Prostate gland (tissue), 2 donors: ENCODE data around the gene SLC13A4. TPM values are rescaled to one million over a fixed set of nuclear protein-coding genes. Genes with fewer than 3 reads are reported as not detected.
"Not testable (repeated sequence)": the region's sequence is repeated elsewhere in the genome, so short reads cannot be mapped to it uniquely, and the experiment has no call there.

ENCODE experiments used
- DNase-seq: peaks from one replicate; pipeline ENCODE4 v3.0.0-alpha.2; 2019; ENCODE audit warnings: low spot score
- H3K27ac ChIP-seq, 2 donors: fragments of 200-600 bp; sonication (generic); 2 replicates each; pipeline ENCODE4 v1.5.1; 2017 to 2019
- H3K27me3 ChIP-seq: fragments of 200-600 bp; sonication (generic); replicated peaks from 2 replicates; pipeline ENCODE4 v1.5.1; 2019; ENCODE audit not compliant: insufficient read depth
- H3K36me3 ChIP-seq, 2 donors: fragments of 200-600 bp; sonication (generic); 1 replicate in 1 of 2; 2 replicates in 1 of 2; pipeline versions ENCODE4 v1.5.1 to v1.8.1; 2017 to 2019
- H3K4me1 ChIP-seq: fragments of 200-600 bp; sonication (generic); replicated peaks from 2 replicates; pipeline ENCODE4 v1.5.1; 2019
- H3K4me3 ChIP-seq, 2 donors: fragments of 200-600 bp; sonication (generic); 2 replicates each; pipeline ENCODE4 v1.5.1; 2017 to 2019
- H3K9me3 ChIP-seq: fragments of 200-600 bp; sonication (generic); 2 replicates; pipeline ENCODE4 v1.5.1; 2017
- CTCF ChIP-seq, 4 experiments: fragments of 200-600 bp in 2 of 4; fragments of 450-650 bp in 2 of 4; sonication (generic) in 2 of 4; IDR thresholded peaks; 1 replicate in 3 of 4; 2 replicates in 1 of 4; pipeline ENCODE4 v1.5.1; 2016 to 2019; ENCODE audit warnings: antibody characterized with exemption in 4 of 4, mild to moderate bottlenecking in 2 of 4, moderate library complexity in 2 of 4
- POLR2A ChIP-seq: fragments of 450-650 bp; IDR thresholded peaks from one replicate; pipeline ENCODE4 v1.6.1; 2016; ENCODE audit warnings: antibody characterized with exemption, mild to moderate bottlenecking
- POLR2AphosphoS5 ChIP-seq: sonication (generic); formaldehyde crosslinking; IDR thresholded peaks from one replicate; pipeline ENCODE4 v1.6.1; 2017; ENCODE audit warnings: antibody characterized with exemption
- WGBS: methylation state at CpG from one replicate; pipeline ENCODE4 v1.1.5; 2018; 5-methylcytosine and 5-hydroxymethylcytosine counted together
- intact Hi-C: fragments of 100-400 bp; cut with DNase I; formaldehyde crosslinking; loops from one replicate; pipeline ENCODE4 v1.14.2; 2022
- total RNA-seq, 2 donors: library from RNA; depleted of rRNA; stranded (reverse); fragments of >200 nt; gene quantifications; one replicate each; pipeline ENCODE4 v1.1.0, GENCODE V29; 2016

The SLC13A4 gene
- total RNA-seq, 2 donors from 2014 or later: 9.4 TPM; not detected in 1

GRCh38 chr7:135740889-135741288, 12.9 kb upstream of the SLC13A4 start:
- Histone ChIP-seq H3K36me3 (no peaks in the 10 kb centered on the region), H3K27ac (no peak overlapping the region), H3K27me3 (no peaks in the 10 kb centered on the region), H3K4me1 (no peaks in the 10 kb centered on the region), H3K4me3 (no peak overlapping the region), H3K9me3 (no peaks in the 10 kb centered on the region)
- intact Hi-C loops: no loop called here
- WGBS: 93% methylated on average over 3 of the region's 3 CpGs
- TF ChIP-seq CTCF (IDR thresholded peaks at IDR 0.05): no peak
- TF ChIP-seq POLR2AphosphoS5: no peak
- TF ChIP-seq POLR2A: no peak
- no peak for DNase-seq

DNA sequence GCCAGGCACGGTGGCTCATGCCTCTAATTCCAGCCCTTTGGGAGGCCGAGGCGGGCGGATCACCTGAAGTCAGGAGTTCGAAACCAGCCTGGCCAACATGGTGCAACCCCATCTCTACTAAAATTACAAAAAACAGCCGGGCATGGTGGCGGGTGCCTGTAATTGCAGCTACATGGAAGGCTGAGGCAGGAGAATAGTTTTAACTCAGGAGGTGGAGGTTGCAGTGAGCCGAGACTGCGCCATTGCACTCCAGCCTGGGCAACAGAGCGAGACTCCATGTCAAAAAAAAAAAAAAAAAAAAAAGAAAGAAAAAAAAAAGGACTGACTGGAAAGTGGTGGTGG, 9.3 kb upstream of the SLC13A4 start:
- WGBS: 94% methylated on average over 10 of the region's 10 CpGs

DNA sequence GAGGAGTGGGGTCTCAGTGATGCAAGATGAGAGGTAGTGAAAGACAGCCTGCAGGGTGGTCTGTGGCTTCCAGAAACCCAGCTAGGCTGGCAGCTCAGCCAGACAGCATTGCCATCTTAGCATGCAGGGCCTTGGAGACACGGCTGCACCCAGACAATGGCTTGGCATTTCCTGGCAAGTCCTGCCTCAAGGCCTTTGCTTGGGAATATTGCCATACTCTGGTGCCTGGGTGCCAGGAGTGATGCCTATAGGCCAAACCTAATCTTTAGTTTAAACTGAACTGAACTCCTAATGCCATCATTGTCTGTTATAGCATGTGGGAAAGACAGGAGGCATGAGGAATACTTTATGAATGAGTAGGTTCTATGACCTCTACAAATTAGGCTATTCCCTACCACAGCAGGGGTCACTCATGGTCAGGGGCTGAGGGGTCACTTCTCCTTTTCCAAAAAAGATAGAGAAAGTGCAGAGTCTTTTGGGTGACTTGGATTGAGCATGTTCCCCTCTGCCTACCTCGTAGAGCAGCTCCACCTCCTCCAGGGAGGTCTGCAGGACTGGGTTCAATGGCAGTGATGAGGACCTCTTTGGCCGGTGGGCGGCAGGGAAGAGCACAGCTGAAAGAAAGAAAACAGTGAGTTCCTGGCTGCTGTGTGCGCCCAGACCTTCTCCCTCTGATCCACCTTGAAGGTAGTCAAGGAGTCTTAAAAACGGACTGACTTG, 8.8 kb upstream of the SLC13A4 start:
- no peak overlapping the region for H3K27ac ChIP-seq
- DNase-seq: no peak
- H3K4me3 ChIP-seq: no peak overlapping the region
- H3K36me3 ChIP-seq: no peaks in the 10 kb centered on the region
- no peaks in the 10 kb centered on the region for H3K9me3 ChIP-seq
- no peaks in the 10 kb centered on the region for H3K27me3 ChIP-seq
- intact Hi-C loops: no loop called here
- TF ChIP-seq CTCF (IDR thresholded peaks at IDR 0.05) (no peak), POLR2A (no peak)
- 81% methylated on average over 6 of the region's 6 CpGs for WGBS
- no peaks in the 10 kb centered on the region for H3K4me1 ChIP-seq

More for the DNA sequence above, 9.3 kb upstream of the SLC13A4 start:
- H3K36me3 ChIP-seq, H3K4me1 ChIP-seq, H3K27me3 ChIP-seq, H3K9me3 ChIP-seq, H3K27ac ChIP-seq, DNase-seq, H3K4me3 ChIP-seq, intact Hi-C loops: not testable (repeated sequence)

- TF ChIP-seq POLR2AphosphoS5 (no peak), CTCF (IDR thresholded peaks at IDR 0.05) (no peak), POLR2A (no peak)
- H3K27me3 ChIP-seq: no peaks in the 10 kb centered on the region
These were observed 6.3 kb upstream of the SLC13A4 start for GRCh38 chr7:135734343-135734689.

DNA sequence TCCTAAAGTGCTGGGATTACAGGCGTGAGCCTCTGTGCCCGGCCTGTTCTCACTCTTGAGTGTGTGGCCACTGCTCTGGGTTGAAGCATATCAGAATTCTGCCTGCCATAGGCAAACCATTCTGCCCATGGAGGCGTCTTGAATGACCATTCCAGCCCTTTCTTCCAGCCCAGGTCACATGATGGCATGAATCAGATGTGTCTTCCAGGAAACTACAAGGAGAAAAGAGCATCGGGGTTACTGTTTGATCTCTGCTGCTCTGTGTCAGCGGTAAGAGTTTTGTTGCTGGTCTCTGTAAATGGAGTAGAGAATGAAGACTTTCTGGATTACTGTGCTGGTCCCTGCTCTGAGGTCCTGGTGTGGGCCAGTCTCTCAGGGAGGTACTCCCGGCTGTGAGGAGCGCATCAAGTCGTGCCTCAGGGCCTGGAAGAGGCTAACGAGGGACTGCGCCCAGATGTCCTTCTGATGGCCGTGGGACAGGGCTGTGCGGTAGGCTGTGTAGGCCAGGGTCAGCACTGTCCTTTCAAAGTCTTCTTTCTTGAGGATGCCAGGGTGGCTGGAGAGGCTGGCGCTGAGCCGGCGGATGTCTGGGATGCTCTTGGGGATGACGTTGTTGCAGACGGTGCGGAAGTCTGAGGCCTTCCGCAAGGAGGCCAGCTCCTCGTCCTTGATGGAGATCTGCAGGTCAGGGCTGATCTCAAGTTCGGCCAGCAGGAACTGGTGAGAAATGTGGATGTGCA, 5.8 kb upstream of the SLC13A4 start:
- Histone ChIP-seq H3K36me3 (no peaks in the 10 kb centered on the region), H3K27me3 (no peaks in the 10 kb centered on the region), H3K9me3 (no peaks in the 10 kb centered on the region), H3K4me1 (no peaks in the 10 kb centered on the region), H3K27ac (no peak overlapping the region), H3K4me3 (no peak overlapping the region)
- no peak for TF ChIP-seq CTCF (IDR thresholded peaks at IDR 0.05)
- no peak for TF ChIP-seq POLR2AphosphoS5
- no peak for DNase-seq
- WGBS: 94% methylated on average over 21 of the region's 21 CpGs
- intact Hi-C loops: no loop called here

More at GRCh38 chr7:135734343-135734689, 6.3 kb upstream of the SLC13A4 start:
- 100% methylated on average over 1 of the region's 1 CpG for WGBS
- no peaks in the 10 kb centered on the region for H3K9me3 ChIP-seq
- no peaks in the 10 kb centered on the region for H3K4me1 ChIP-seq
- H3K4me3 ChIP-seq: no peak overlapping the region
- intact Hi-C loops: no loop called here
- H3K36me3 ChIP-seq: no peaks in the 10 kb centered on the region
- DNase-seq: no peak
- no peak overlapping the region for H3K27ac ChIP-seq
